ENCODE measurements around the gene CHST8. TPM values are rescaled to one million over a fixed set of nuclear protein-coding genes. Genes with fewer than 3 reads are reported as not detected.

The CHST8 gene
- total RNA-seq = 0.18 TPM in 1 of 2 replicates, not detected in the other

DNA sequence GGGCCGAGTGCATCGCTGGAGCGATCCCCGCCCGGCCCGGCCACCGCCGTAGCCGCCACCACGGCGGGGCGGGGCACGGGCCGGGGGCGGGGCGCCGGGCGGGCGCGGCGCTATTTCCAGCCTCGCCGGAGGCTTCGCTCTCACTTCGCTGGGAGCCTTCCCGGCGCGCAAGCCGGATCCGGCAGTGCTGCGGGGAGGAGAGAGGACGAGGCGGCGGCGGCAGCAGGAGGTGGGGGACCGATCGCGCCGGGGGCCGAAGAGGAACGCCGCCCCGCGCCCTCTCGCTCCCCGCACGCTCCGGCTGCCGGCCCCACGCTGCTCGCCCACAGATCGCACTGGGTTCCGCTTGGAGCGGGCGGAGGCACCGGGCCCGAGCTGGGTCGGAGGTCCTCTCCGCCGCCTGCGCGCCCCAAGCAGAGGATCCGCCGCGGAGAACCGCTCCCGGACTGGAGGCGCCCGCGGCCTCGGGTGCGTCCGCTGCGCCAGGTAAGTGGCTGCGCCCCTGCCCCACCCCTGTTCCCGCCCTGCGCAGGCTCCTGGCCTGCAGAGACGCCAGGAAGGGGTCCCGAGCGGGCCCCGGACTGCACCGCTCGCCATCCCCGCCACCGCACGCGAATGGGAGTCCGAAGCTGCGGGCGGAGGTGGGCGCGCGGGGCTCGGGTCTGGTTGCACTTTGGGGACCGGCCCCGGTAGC, at the start of gene CHST8:
TSS of gene CHST8 (plus strand) at position 143 of the 694 bp plus-strand sequence. CDS start 67,309 bp downstream, outside the sequence.

DNA sequence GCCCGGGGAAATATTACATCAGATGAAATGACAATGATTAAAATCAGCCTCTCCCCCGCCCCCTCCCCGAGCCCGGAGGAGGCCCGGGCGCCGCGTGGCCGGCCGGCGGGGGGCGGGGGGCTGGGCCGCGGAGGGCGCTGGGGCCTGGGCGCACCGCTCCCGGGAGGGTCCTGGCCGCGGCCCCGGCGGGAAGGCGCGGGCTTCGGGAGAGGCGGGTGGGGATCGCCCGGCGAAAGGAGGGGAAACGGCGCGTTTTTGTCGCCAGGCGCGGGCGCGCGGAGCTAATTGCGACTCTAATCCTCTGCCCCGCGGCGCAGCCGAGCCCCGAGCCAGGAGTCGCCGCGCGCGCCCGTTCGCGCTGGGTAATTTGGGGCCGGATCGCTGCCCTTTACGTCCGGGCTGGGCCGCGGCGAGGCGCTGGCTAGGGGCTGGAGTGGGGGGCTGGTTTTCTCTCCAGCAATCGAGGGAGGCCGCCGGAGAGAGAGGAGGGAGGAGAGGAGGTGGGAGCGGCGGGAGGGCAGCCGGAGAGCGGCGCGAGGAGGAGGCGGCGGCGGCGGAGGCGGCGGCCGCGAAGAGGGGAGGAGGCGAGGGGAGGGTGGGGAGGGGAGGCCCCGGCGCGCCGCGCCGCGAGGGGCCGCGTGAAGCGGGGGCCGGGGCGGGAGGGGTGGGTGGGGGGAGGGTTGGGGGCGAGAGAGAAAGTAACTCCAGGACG, 174.6 kb downstream of the CHST8 start, which contains the start of gene KCTD15:
TSS of gene KCTD15 (plus strand) at position 707 of the 712 bp plus-strand sequence. CDS start 3,585 bp downstream, outside the sequence.

Other genes starting within 250 kb of the CHST8 start
- 27.0 and 34.6 TPM in 2 replicates for gene CEBPG, start 248.2 kb upstream of the CHST8 start, total RNA-seq
- 58.1 and 71.4 TPM in 2 replicates for gene PEPD, start 100.2 kb upstream of the CHST8 start, total RNA-seq
- 45.6 and 51.9 TPM in 2 replicates for gene KCTD15, start 174.9 kb downstream of the CHST8 start, total RNA-seq

Data from endothelial cell of coronary artery (primary cell).